Measurements from ENCODE around the gene TBC1D9B. TPM values are rescaled to one million over a fixed set of nuclear protein-coding genes. Genes with fewer than 3 reads are reported as not detected.

The TBC1D9B gene
- total and polyA plus RNA-seq, 9 of the 15 experiments (the other 6 are each of a cell fraction or from before 2014, with no cell fraction given): 2.9 to 59.1 (median 33.5) TPM

DNA sequence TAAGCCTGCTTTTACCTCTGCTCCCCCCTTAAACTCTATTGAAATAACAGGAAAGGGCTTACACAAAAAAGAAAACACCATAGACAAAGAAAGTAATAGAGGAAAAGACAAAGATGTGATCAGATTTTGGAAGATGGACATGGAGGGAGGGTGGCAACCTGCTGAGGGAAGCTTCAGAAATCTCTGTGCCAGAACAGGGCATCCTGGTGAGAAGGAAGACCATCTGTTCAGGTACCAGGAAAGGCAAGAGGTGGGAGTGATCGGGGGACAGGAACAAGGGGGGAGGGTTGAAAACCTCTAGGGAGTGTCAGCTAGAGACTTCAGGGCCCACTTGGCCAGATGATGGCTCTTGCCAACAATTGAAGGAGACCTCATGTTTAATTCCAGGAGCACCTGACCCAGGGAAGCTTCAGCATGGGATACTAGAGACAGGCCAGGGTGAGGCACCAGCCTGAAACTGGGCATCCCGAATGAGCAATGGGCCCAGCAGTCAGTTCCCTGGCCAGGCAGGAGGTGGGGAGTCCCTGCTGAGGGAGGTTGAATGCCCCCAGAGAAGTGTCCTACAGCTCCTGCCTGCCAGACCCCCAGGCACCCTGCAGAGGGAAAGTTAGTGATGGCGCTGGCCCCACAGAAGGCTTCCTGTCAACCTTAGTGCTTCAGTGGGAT is 78.8 kb downstream of the TBC1D9B start (continued):
- TF ChIP-seq, protein P1, sequence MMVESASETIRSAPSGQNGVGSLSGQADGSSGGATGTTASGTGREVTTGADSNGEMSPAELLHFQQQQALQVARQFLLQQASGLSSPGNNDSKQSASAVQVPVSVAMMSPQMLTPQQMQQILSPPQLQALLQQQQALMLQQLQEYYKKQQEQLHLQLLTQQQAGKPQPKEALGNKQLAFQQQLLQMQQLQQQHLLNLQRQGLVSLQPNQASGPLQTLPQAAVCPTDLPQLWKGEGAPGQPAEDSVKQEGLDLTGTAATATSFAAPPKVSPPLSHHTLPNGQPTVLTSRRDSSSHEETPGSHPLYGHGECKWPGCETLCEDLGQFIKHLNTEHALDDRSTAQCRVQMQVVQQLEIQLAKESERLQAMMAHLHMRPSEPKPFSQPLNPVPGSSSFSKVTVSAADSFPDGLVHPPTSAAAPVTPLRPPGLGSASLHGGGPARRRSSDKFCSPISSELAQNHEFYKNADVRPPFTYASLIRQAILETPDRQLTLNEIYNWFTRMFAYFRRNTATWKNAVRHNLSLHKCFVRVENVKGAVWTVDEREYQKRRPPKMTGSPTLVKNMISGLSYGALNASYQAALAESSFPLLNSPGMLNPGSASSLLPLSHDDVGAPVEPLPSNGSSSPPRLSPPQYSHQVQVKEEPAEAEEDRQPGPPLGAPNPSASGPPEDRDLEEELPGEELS (CRISPR knock-in tag; IDR thresholded peaks at IDR 0.05; ENCODE audit: borderline replicate concordance): no peak
- TF ChIP-seq, protein P2, sequence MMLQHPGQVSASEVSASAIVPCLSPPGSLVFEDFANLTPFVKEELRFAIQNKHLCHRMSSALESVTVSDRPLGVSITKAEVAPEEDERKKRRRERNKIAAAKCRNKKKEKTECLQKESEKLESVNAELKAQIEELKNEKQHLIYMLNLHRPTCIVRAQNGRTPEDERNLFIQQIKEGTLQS (IDR thresholded peaks at IDR 0.05): no peak
- TF ChIP-seq, protein P2 (CRISPR knock-in tag; conservative IDR thresholded peaks at IDR 0.05): no peak
- TF ChIP-seq BMI1 (IDR thresholded peaks at IDR 0.05; ENCODE audit: low read length): no peak
- TF ChIP-seq GABPB1 (CRISPR knock-in tag; IDR thresholded peaks at IDR 0.05): no peak
- no peak for TF ChIP-seq MTF1 (CRISPR knock-in tag; IDR thresholded peaks at IDR 0.05; ENCODE audit: borderline replicate concordance)
- TF ChIP-seq U2AF2 (optimal IDR thresholded peaks at IDR 0.05; ENCODE audit: low read depth, low read length): no peak
- TF ChIP-seq GMEB1 (CRISPR knock-in tag; IDR thresholded peaks at IDR 0.05): no peak
- peak; percentile 39; the same call in 1 of the 2 replicates for TF ChIP-seq SUPT5H (IDR thresholded peaks at IDR 0.05)
- TF ChIP-seq ZNF134 (CRISPR knock-in tag; conservative IDR thresholded peaks at IDR 0.05): no peak
- no peak for TF ChIP-seq SETDB1 (IDR thresholded peaks at IDR 0.05; ENCODE audit: low read length)
- no peak for TF ChIP-seq ETV6 (IDR thresholded peaks at IDR 0.05; ENCODE audit: borderline replicate concordance in 1 of 2, low read depth in 2 of 2, low read length in 1 of 2)
- no peak for TF ChIP-seq ETV6 (CRISPR knock-in tag; IDR thresholded peaks at IDR 0.05; ENCODE audit: borderline replicate concordance)

All from K562 (cell line).